Stomach (tissue), 9 donors: ENCODE results near the gene KISS1R. TPM values are rescaled to one million over a fixed set of nuclear protein-coding genes. Genes with fewer than 3 reads are reported as not detected.
"Not testable (repeated sequence)": the region's sequence is repeated elsewhere in the genome, so short reads cannot be mapped to it uniquely, and the experiment has no call there.

ENCODE experiments used
- DNase-seq, 2 donors: peaks; one replicate each; pipeline versions ENCODE4 v3.0.0 to v3.0.0-alpha.2; 2013 to 2019
- H3K27ac ChIP-seq, 5 donors: fragments of 200-600 bp in 4 of 5; sonication (generic) in 4 of 5; one replicate each; pipeline ENCODE4 v1.5.1; 2013 to 2019; ENCODE audit warnings: mild to moderate bottlenecking in 1 of 5, moderate library complexity in 1 of 5
- H3K27me3 ChIP-seq, 3 donors: fragments of 200-600 bp; sonication (generic); one replicate each; pipeline ENCODE4 v1.5.1; 2017 to 2019; ENCODE audit warnings: mixed run types in 1 of 3
- H3K36me3 ChIP-seq, 4 donors: fragments of 200-600 bp; sonication (generic); 1 replicate in 3 of 4; 2 replicates in 1 of 4; pipeline ENCODE4 v1.5.1; 2016 to 2019
- H3K4me1 ChIP-seq, 4 donors: fragments of 200-600 bp; sonication (generic); one replicate each; pipeline ENCODE4 v1.5.1; 2016 to 2019
- H3K4me3 ChIP-seq, 4 donors: fragments of 200-600 bp; sonication (generic) in 3 of 4; one replicate each; pipeline ENCODE4 v1.5.1; 2016 to 2019; ENCODE audit warnings: mild to moderate bottlenecking in 1 of 4
- H3K9me3 ChIP-seq, 4 donors: fragments of 200-600 bp; sonication (generic); one replicate each; pipeline ENCODE4 v1.5.1; 2016 to 2019
- CTCF ChIP-seq, 7 experiments: fragments of 450-650 bp in 4 of 7; fragments of 200-600 bp in 3 of 7; sonication (generic) in 3 of 7; IDR thresholded peaks; one replicate each; pipeline ENCODE4 v1.5.1; 2016 to 2019; ENCODE audit warnings: antibody characterized with exemption in 7 of 7, control low read depth in 2 of 7, mild to moderate bottlenecking in 1 of 7
- EP300 ChIP-seq: sonication (generic); formaldehyde crosslinking; IDR thresholded peaks from one replicate; pipeline ENCODE4 v1.6.1; 2017; ENCODE audit warnings: antibody characterized with exemption
- POLR2A ChIP-seq, 4 donors: fragments of 450-650 bp; IDR thresholded peaks; one replicate each; pipeline ENCODE4 v1.6.1; 2016; ENCODE audit warnings: antibody characterized with exemption in 4 of 4, control low read depth in 2 of 4, mild to moderate bottlenecking in 1 of 4, moderate library complexity in 1 of 4
- POLR2AphosphoS5 ChIP-seq, 3 donors: sonication (generic); formaldehyde crosslinking; IDR thresholded peaks; one replicate each; pipeline ENCODE4 v1.6.1; 2016; ENCODE audit warnings: antibody characterized with exemption in 3 of 3
- WGBS, 5 donors: extraction: QIAGEN DNeasy Blood & Tissue Kit in 3 of 5; methylation state at CpG; one replicate each; pipeline versions ENCODE4 v1.1.5 to v1.1.7; 2013 to 2018; 5-methylcytosine and 5-hydroxymethylcytosine counted together
- intact Hi-C: fragments of 100-400 bp; cut with DNase I; formaldehyde crosslinking; loops from one replicate; pipeline ENCODE4 v1.15.1; 2023; ENCODE audit warnings: low total_unique reads
- polyA plus RNA-seq, 3 donors: library from polyadenylated mRNA; stranded (reverse); fragments of 200-250 nt; gene quantifications; one replicate each; pipeline ENCODE4 v1.2.3, GENCODE V29; 2013
- total RNA-seq, 5 donors: library from RNA; depleted of rRNA; stranded (reverse); fragments of >200 nt; gene quantifications; one replicate each; pipeline versions ENCODE4 v1.1.0 to v1.2.3, GENCODE V29; 2014 to 2016
- donor health status: healthy with polysubstance abuse.
- donor health status: Bipolar disorder and iron deficiency.
- donor health status: healthy.

Gene KISS1R
- total and polyA plus RNA-seq, 8 donors = not detected

- 72 to 82% (median 77%) methylated on average over 18 of the region's 18 CpGs for WGBS, 5 donors
- intact Hi-C loops = no loop called here
- H3K27me3 ChIP-seq = no peaks in the 10 kb centered on the region
Measured at GRCh38 chr19:876089-876488, 41.0 kb upstream of the KISS1R start.

GRCh38 chr19:876780-877314 lies 40.3 kb upstream of the KISS1R start:
- Histone ChIP-seq H3K9me3 (no peaks in the 10 kb centered on the region), H3K27me3 (no peaks in the 10 kb centered on the region), H3K4me3 (no peak overlapping the region), H3K36me3 (peaks cover 28 to 86% (median 78%) of the 10 kb centered on the region in 4 donors), H3K4me1 (peaks cover 8 to 20% (median 10%) of the 10 kb centered on the region in 4 donors), H3K27ac (no peak overlapping the region)
- intact Hi-C loops = no loop called here
- WGBS, 5 donors = 88 to 93% (median 91%) methylated on average over 18 to 29 of the region's 29 CpGs
- TF ChIP-seq CTCF (IDR thresholded peaks at IDR 0.05) = no peak
- TF ChIP-seq POLR2A (IDR thresholded peaks at IDR 0.05) = no peak
- no peak for TF ChIP-seq POLR2AphosphoS5 (IDR thresholded peaks at IDR 0.05)
- no peak for TF ChIP-seq EP300
- DNase-seq = no peak

More at GRCh38 chr19:876089-876488, 41.0 kb upstream of the KISS1R start:
- Histone ChIP-seq H3K4me3 (no peak overlapping the region), H3K27ac (no peak overlapping the region), H3K4me1 (peaks cover 9 to 25% (median 14%) of the 10 kb centered on the region in 4 donors), H3K9me3 (no peaks in the 10 kb centered on the region), H3K36me3 (peaks cover 22 to 84% (median 75%) of the 10 kb centered on the region in 4 donors)
- no peak for DNase-seq
- TF ChIP-seq CTCF (IDR thresholded peaks at IDR 0.05) (no peak), EP300 (no peak), POLR2AphosphoS5 (IDR thresholded peaks at IDR 0.05) (no peak), POLR2A (IDR thresholded peaks at IDR 0.05) (no peak)

- H3K4me3 ChIP-seq, H3K4me1 ChIP-seq, H3K9me3 ChIP-seq, DNase-seq, H3K27ac ChIP-seq, intact Hi-C loops, H3K27me3 ChIP-seq: not testable (repeated sequence)
- H3K36me3 ChIP-seq = peaks cover 41 to 93% (median 87%) of the 10 kb centered on the region in 4 donors
- 78 to 91% (median 89%) methylated on average over 5 to 23 of the region's 23 CpGs for WGBS, 5 donors
Measured at GRCh38 chr19:877992-878660, 39.0 kb upstream of the KISS1R start.

- DNase-seq, H3K27ac ChIP-seq, H3K4me3 ChIP-seq, H3K4me1 ChIP-seq, H3K9me3 ChIP-seq, H3K27me3 ChIP-seq, intact Hi-C loops: not testable (repeated sequence)
- 84 to 93% (median 88%) methylated on average over 11 to 24 of the region's 24 CpGs for WGBS, 5 donors
- peaks cover 45 to 94% (median 88%) of the 10 kb centered on the region in 4 donors for H3K36me3 ChIP-seq
Measured at GRCh38 chr19:878751-879561, 38.2 kb upstream of the KISS1R start.

GRCh38 chr19:879711-880438 lies 37.3 kb upstream of the KISS1R start:
- Histone ChIP-seq H3K36me3 (peaks cover 54 to 94% (median 88%) of the 10 kb centered on the region in 4 donors), H3K4me3 (no peak overlapping the region), H3K27me3 (no peaks in the 10 kb centered on the region), H3K27ac (no peak overlapping the region), H3K9me3 (no peaks in the 10 kb centered on the region), H3K4me1 (peaks cover 0 to 4% (median 0%) of the 10 kb centered on the region in 4 donors)
- no peak for DNase-seq
- intact Hi-C loops = no loop called here
- 74 to 87% (median 81%) methylated on average over 17 to 37 of the region's 37 CpGs for WGBS, 5 donors
- no peak for TF ChIP-seq POLR2AphosphoS5 (IDR thresholded peaks at IDR 0.05)
- TF ChIP-seq CTCF (IDR thresholded peaks at IDR 0.05) = no peak
- no peak for TF ChIP-seq POLR2A (IDR thresholded peaks at IDR 0.05)
- no peak for TF ChIP-seq EP300
